A673 (cell line): Measurements from ENCODE around the gene CLSTN3. TPM values are rescaled to one million over a fixed set of nuclear protein-coding genes. Genes with fewer than 3 reads are reported as not detected.

Experiments used
- BruUV-seq: library from RNA; stranded (reverse); fragments of 400-500 nt; replicated peaks from 2 replicates; lab custom pipeline; 2021; lab: Mats Ljungman, UMichigan
- CTCF ChIA-PET: fragments of 300-600 bp; sonication (Branson Sonifier 250); formaldehyde crosslinking; loops from one replicate; lab custom pipeline; 2022; ENCODE audit warnings: antibody characterized with exemption; lab: Charles Lee
- POLR2A ChIA-PET: fragments of 300-600 bp; sonication (Branson Sonifier 250); formaldehyde crosslinking; loops from one replicate; lab custom pipeline; 2022; ENCODE audit warnings: antibody characterized with exemption; ENCODE audit not compliant: low non-redundant PET; lab: Charles Lee
- DNase-seq: peaks from one replicate; pipeline ENCODE4 v3.0.0-alpha.2; 2015; ENCODE audit warnings: low spot score
- H3K27ac ChIP-seq: fragments of 200-600 bp; sonication (generic); 2 replicates; pipeline ENCODE4 v1.5.1; 2016; ENCODE audit warnings: mixed run types, low read depth, mild to moderate bottlenecking, mixed read lengths, antibody characterized with exemption, low read length; ENCODE audit not compliant: poor library complexity, severe bottlenecking
- H3K27me3 ChIP-seq: fragments of 200-600 bp; sonication (generic); replicated peaks from 2 replicates; pipeline ENCODE4 v1.6.1; 2017; ENCODE audit warnings: mixed run types, low read depth, mild to moderate bottlenecking, mixed read lengths, antibody characterized with exemption, low read length; ENCODE audit not compliant: insufficient read depth, poor library complexity
- H3K36me3 ChIP-seq: fragments of 200-600 bp; sonication (generic); 2 replicates; pipeline ENCODE4 v1.6.1; 2016; ENCODE audit warnings: mixed run types, mild to moderate bottlenecking, mixed read lengths, antibody characterized with exemption, low read length; ENCODE audit not compliant: insufficient read depth, poor library complexity, severe bottlenecking
- H3K4me1 ChIP-seq: fragments of 200-600 bp; sonication (generic); 2 replicates; pipeline ENCODE4 v1.6.1; 2017; ENCODE audit warnings: mixed run types, mild to moderate bottlenecking, mixed read lengths, antibody characterized with exemption, low read length; ENCODE audit not compliant: insufficient read depth, poor library complexity, severe bottlenecking
- H3K4me3 ChIP-seq: fragments of 200-600 bp; sonication (generic); 2 replicates; pipeline ENCODE4 v1.5.1; 2016; ENCODE audit warnings: low read depth, mixed run types, mild to moderate bottlenecking, mixed read lengths, low read length; ENCODE audit not compliant: poor library complexity, severe bottlenecking
- H3K9me3 ChIP-seq: fragments of 200-600 bp; sonication (generic); 2 replicates; pipeline ENCODE4 v1.6.1; 2016; ENCODE audit warnings: mixed run types, low read depth, mild to moderate bottlenecking, mixed read lengths, antibody characterized with exemption, low read length; ENCODE audit not compliant: poor library complexity, severe bottlenecking
- EZH2 ChIP-seq: fragments of 200-600 bp; sonication (generic); IDR thresholded peaks from 2 replicates; pipeline ENCODE4 v1.6.1; 2017; ENCODE audit warnings: borderline replicate concordance, low read depth, mild to moderate bottlenecking, mixed read lengths, antibody characterized with exemption, low read length; ENCODE audit not compliant: poor library complexity, severe bottlenecking
- intact Hi-C: fragments of 100-400 bp; cut with micrococcal nuclease; formaldehyde crosslinking; loops from one replicate; pipeline ENCODE4 v1.10.0; 2022; ENCODE audit not compliant: unreplicated experiment
- total RNA-seq: library from RNA; stranded (reverse); gene quantifications from 2 replicates; pipeline ENCODE4 v1.2.3, GENCODE V29; 2021
- TF ChIP-seq, protein P1 (sequence below): fragments of 300-800, 200-600 bp; sonication (generic); conservative IDR thresholded peaks from 2 replicates; pipeline ENCODE4 v1.5.1; 2017; ENCODE audit warnings: low read depth, mild to moderate bottlenecking, antibody characterized with exemption, low read length, moderate library complexity, mixed read lengths

The CLSTN3 gene
- total RNA-seq, 1 experiment from 2014 or later = 10.7 TPM

GRCh38 chr12:7089196-7089871 lies 40.8 kb upstream of the CLSTN3 start:
- H3K27ac ChIP-seq = no peak overlapping the region
- H3K27me3 ChIP-seq = no peaks in the 10 kb centered on the region
- POLR2A ChIA-PET = no interaction called here
- no peak for DNase-seq
- TF ChIP-seq EZH2 = no peak
- TF ChIP-seq, protein P1, sequence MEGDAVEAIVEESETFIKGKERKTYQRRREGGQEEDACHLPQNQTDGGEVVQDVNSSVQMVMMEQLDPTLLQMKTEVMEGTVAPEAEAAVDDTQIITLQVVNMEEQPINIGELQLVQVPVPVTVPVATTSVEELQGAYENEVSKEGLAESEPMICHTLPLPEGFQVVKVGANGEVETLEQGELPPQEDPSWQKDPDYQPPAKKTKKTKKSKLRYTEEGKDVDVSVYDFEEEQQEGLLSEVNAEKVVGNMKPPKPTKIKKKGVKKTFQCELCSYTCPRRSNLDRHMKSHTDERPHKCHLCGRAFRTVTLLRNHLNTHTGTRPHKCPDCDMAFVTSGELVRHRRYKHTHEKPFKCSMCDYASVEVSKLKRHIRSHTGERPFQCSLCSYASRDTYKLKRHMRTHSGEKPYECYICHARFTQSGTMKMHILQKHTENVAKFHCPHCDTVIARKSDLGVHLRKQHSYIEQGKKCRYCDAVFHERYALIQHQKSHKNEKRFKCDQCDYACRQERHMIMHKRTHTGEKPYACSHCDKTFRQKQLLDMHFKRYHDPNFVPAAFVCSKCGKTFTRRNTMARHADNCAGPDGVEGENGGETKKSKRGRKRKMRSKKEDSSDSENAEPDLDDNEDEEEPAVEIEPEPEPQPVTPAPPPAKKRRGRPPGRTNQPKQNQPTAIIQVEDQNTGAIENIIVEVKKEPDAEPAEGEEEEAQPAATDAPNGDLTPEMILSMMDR = no peak
- no peaks in the 10 kb centered on the region for H3K36me3 ChIP-seq
- no peaks in the 10 kb centered on the region for H3K9me3 ChIP-seq
- CTCF ChIA-PET = no interaction called here
- peaks cover 8% of the 10 kb centered on the region for H3K4me1 ChIP-seq
- intact Hi-C loops = no loop called here
- H3K4me3 ChIP-seq = no peak overlapping the region
- BruUV-seq = no TSS peak

- no peak overlapping the region for H3K27ac ChIP-seq
- POLR2A ChIA-PET = no interaction called here
- peak; percentile 46 for DNase-seq
- H3K27me3 ChIP-seq = no peaks in the 10 kb centered on the region
- intact Hi-C loops = loop anchor here (5.0 kb wide), 1 partner anchor 168 kb away; no protein-coding TSS in a partner anchor
- no TSS peak for BruUV-seq
- no peaks in the 10 kb centered on the region for H3K9me3 ChIP-seq
- TF ChIP-seq, protein P1 = no peak
- no peak for TF ChIP-seq EZH2
- H3K4me3 ChIP-seq = no peak overlapping the region
- H3K36me3 ChIP-seq = no peaks in the 10 kb centered on the region
- CTCF ChIA-PET = no interaction called here
- peaks cover 8% of the 10 kb centered on the region for H3K4me1 ChIP-seq
Measured at GRCh38 chr12:7090222-7090998, 39.8 kb upstream of the CLSTN3 start.

DNA sequence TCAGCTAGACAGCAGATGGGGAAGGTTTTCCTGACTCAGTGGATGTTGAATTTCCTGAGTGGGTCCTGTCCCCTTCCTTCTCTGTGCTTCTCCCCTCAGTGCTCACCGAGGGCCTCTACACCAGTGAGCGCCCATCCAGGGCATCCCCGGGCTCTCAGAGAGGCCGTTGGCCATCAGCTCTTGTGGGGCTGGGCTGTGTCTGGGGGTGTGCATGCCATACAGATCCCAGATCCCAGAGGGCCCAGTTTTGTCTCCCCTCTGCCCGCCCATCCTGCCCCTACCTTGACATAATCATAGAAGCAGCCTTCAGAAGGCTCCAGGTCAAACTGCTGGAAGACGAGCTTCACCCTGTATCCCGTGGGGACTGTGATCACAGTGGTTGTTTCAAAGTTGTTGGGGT lies 39.0 kb upstream of the CLSTN3 start:
- intact Hi-C loops = loop anchor here (5.0 kb wide), 1 partner anchor 169 kb away; no protein-coding TSS in a partner anchor

More for the DNA sequence above, 39.0 kb upstream of the CLSTN3 start:
- no peak for TF ChIP-seq EZH2
- TF ChIP-seq, protein P1 = no peak
- H3K9me3 ChIP-seq = no peaks in the 10 kb centered on the region
- H3K27me3 ChIP-seq = no peaks in the 10 kb centered on the region
- H3K4me1 ChIP-seq = peaks cover 8% of the 10 kb centered on the region
- H3K27ac ChIP-seq = no peak overlapping the region
- no TSS peak for BruUV-seq
- no peak overlapping the region for H3K4me3 ChIP-seq
- ChIA-PET POLR2A (no interaction called here), CTCF (no interaction called here)
- no peaks in the 10 kb centered on the region for H3K36me3 ChIP-seq
- no peak for DNase-seq
